Nephron progenitor cell (in vitro differentiated cells): ENCODE measurements around the gene FAM149B1.
A peak's percentile ranks its signal among the peaks of the same experiment; 100 is the strongest.

ENCODE experiments used
- DNase-seq: peaks from one replicate; pipeline ENCODE4 v3.0.0; 2021
- H3K27ac Mint-ChIP-seq: 2 replicates; pipeline ENCODE4 v1.8.0; 2021; ENCODE audit warnings: mild to moderate bottlenecking, moderate library complexity, mixed read lengths
- H3K27me3 Mint-ChIP-seq: 2 replicates; pipeline ENCODE4 v1.8.0; 2021; ENCODE audit warnings: mild to moderate bottlenecking, low read depth, mixed read lengths; ENCODE audit not compliant: poor library complexity
- H3K36me3 Mint-ChIP-seq: 2 replicates; pipeline ENCODE4 v1.8.0; 2021; ENCODE audit warnings: low read depth, mixed read lengths
- H3K4me1 Mint-ChIP-seq: 2 replicates; pipeline ENCODE4 v1.8.0; 2021; ENCODE audit warnings: mixed read lengths
- H3K4me3 Mint-ChIP-seq: 2 replicates; pipeline ENCODE4 v1.8.0; 2021; ENCODE audit warnings: mild to moderate bottlenecking, moderate library complexity, mixed read lengths
- H3K9me3 Mint-ChIP-seq: 2 replicates; pipeline ENCODE4 v1.8.0; 2021; ENCODE audit warnings: mild to moderate bottlenecking, moderate library complexity, mixed read lengths
- CTCF ChIP-seq: fragments of 200-600 bp; sonication (generic); IDR thresholded peaks from 2 replicates; pipeline ENCODE4 v1.5.0; 2021; ENCODE audit warnings: antibody characterized with exemption

The FAM149B1 gene

GRCh38 chr10:73167783-73168464, at the start of gene FAM149B1, which contains the start of gene ECD:
Gene FAM149B1 (plus strand): TSS chr10:73168119. CDS start chr10:73168340, 221 bp downstream.
Gene ECD (minus strand): TSS chr10:73168008. CDS start chr10:73163937, 4,071 bp downstream.
- peaks cover 52% of the 10 kb centered on the region for H3K36me3 Mint-ChIP-seq
- H3K27ac Mint-ChIP-seq, result peak within 1 kb of the TSS; percentile 100
- TF ChIP-seq CTCF, result no peak
- peak; percentile 92 for DNase-seq
- H3K9me3 Mint-ChIP-seq, result peaks cover 26% of the 10 kb centered on the region
- peak within 1 kb of the TSS; percentile 99 for H3K4me3 Mint-ChIP-seq
- H3K27me3 Mint-ChIP-seq, result no peaks in the 10 kb centered on the region
- peaks cover 21% of the 10 kb centered on the region for H3K4me1 Mint-ChIP-seq

- no peak for DNase-seq
- Mint-ChIP-seq H3K4me1 (no peaks in the 10 kb centered on the region), H3K27ac (no peak overlapping the region), H3K4me3 (no peak overlapping the region), H3K36me3 (peaks cover 18% of the 10 kb centered on the region), H3K27me3 (no peaks in the 10 kb centered on the region), H3K9me3 (no peaks in the 10 kb centered on the region)
- no peak for TF ChIP-seq CTCF
These were observed 48.5 kb upstream of the FAM149B1 start for GRCh38 chr10:73119457-73119856.

GRCh38 chr10:73119952-73120351, 48.0 kb upstream of the FAM149B1 start:
- Mint-ChIP-seq H3K27me3 (no peaks in the 10 kb centered on the region), H3K36me3 (peaks cover 18% of the 10 kb centered on the region), H3K9me3 (no peaks in the 10 kb centered on the region), H3K4me1 (no peaks in the 10 kb centered on the region), H3K4me3 (no peak overlapping the region), H3K27ac (no peak overlapping the region)
- no peak for TF ChIP-seq CTCF
- DNase-seq, result no peak

- no peak overlapping the region for H3K4me3 Mint-ChIP-seq
- peaks cover 9% of the 10 kb centered on the region for H3K4me1 Mint-ChIP-seq
- H3K9me3 Mint-ChIP-seq, result no peaks in the 10 kb centered on the region
- peaks cover 38% of the 10 kb centered on the region for H3K36me3 Mint-ChIP-seq
- H3K27me3 Mint-ChIP-seq, result no peaks in the 10 kb centered on the region
- TF ChIP-seq CTCF, result no peak
- DNase-seq, result no peak
- no peak overlapping the region for H3K27ac Mint-ChIP-seq
These were observed 41.6 kb upstream of the FAM149B1 start for GRCh38 chr10:73126343-73126742.

DNA sequence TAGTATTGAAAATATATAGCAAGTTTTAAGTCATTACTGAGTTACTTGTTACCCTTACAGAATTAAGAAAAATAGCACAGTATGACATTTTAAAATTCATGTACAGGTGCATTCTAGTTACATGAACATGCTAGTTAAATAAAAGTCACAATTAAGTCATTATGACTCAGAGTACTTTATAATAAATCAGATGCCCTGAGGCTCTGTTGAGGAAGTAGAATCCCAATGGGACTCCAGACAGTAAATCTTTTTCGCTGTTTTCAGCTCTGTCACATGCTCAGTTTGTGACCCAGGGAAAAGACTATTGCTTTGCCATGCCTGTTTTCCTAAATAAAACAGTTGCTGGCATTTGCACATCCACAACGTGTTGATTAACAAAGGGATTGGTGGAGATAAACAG, 36.6 kb upstream of the FAM149B1 start:
- no peaks in the 10 kb centered on the region for H3K27me3 Mint-ChIP-seq
- H3K36me3 Mint-ChIP-seq, result peaks cover 66% of the 10 kb centered on the region
- H3K4me1 Mint-ChIP-seq, result peaks cover 20% of the 10 kb centered on the region
- no peak overlapping the region for H3K4me3 Mint-ChIP-seq
- H3K27ac Mint-ChIP-seq, result peak overlapping the region; percentile 37
- no peak for TF ChIP-seq CTCF
- no peaks in the 10 kb centered on the region for H3K9me3 Mint-ChIP-seq
- no peak for DNase-seq
